NCI-H774 (cell line): ENCODE data around the gene XKR8.

Experiments used
- DNase-seq: peaks from one replicate; lab custom pipeline; 2025; lab: John Stamatoyannopoulos, UW

Gene XKR8

GRCh38 chr1:27955076-27955475, 4.7 kb upstream of the XKR8 start:
- no peak for DNase-seq

DNA sequence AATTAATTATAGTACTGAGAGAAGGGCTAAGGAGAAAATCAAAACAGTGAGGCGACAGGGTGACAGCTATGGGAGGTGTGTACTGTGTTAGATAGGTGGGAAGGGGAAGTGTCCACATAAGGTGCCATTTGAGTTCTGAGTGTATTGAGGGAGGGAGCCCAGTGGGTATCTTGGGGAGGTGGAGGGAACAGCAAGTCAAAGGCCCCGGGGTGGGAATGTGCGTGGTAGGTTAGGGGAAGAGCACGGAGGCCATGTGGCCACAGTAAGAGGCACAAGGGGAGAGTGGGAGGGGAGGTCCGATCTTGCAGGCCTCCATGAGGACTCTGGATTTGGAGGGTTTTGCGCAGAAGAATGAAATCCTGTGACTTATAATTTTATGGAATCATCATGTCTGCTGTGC, 3.0 kb upstream of the XKR8 start:
- no peak for DNase-seq

- DNase-seq, result no peak
These were observed 2.1 kb upstream of the XKR8 start for GRCh38 chr1:27957655-27958054.

- no peak for DNase-seq
These were observed 1.3 kb upstream of the XKR8 start for GRCh38 chr1:27958513-27958912.

GRCh38 chr1:27960762-27961645, 1.2 kb downstream of the XKR8 start:
- no peak for DNase-seq

- DNase-seq, result no peak
These were observed 2.0 kb downstream of the XKR8 start for GRCh38 chr1:27961646-27962221.

DNA sequence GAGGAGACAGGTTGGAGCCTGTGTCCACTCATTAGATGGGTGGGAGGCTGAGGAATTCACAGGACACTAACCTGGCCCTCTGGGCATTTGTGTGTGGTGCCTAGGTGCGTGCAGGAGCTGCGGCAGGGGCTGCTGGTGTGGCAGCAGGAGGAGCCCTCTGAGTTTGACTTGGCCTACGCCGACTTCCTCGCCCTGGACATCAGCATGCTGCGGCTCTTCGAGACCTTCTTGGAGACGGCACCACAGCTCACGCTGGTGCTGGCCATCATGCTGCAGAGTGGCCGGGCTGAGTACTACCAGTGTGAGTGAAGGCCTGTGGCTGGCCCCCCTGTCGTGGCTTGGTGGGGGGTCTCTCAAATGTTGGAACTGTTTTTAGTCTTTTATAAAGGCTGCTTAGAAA, 3.6 kb downstream of the XKR8 start:
- no peak for DNase-seq

- no peak for DNase-seq
These were observed 6.8 kb downstream of the XKR8 start for GRCh38 chr1:27966402-27967105.

- no peak for DNase-seq
These were observed 7.5 kb downstream of the XKR8 start for GRCh38 chr1:27967106-27967883.

GRCh38 chr1:27967884-27968466, 8.2 kb downstream of the XKR8 start:
- DNase-seq, result no peak

GRCh38 chr1:27968692-27969091, 8.9 kb downstream of the XKR8 start:
- DNase-seq, result no peak

GRCh38 chr1:27970401-27970800, 10.6 kb downstream of the XKR8 start:
- no peak for DNase-seq

- DNase-seq, result no peak
These were observed 11.9 kb downstream of the XKR8 start for GRCh38 chr1:27971674-27972073.

DNA sequence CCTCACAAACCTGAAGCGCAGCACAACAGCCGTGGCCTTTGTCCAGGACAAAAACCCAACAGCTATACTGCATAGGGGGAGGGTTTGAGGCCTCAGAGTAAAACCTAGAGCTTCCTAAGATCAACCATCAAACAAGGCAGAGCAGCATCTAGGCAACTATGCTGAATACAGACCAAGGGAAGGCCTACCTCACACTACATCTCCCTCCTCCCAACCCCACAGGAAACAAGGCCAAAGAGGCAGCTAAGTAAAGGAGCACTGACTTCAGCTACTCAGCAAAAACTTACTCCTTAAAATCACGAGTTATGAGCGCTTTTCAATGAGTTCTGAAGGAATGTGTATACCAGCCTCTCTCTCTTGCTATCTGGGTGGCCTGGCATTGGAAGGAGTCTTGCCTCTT, 12.4 kb downstream of the XKR8 start:
- DNase-seq, result no peak

GRCh38 chr1:27973771-27974416, 14.1 kb downstream of the XKR8 start:
- DNase-seq, result no peak

GRCh38 chr1:27974417-27974781, 14.6 kb downstream of the XKR8 start:
- DNase-seq, result no peak

GRCh38 chr1:27979151-27979858, 19.5 kb downstream of the XKR8 start:
- DNase-seq, result no peak

GRCh38 chr1:27979859-27980201, 20.1 kb downstream of the XKR8 start:
- no peak for DNase-seq

DNA sequence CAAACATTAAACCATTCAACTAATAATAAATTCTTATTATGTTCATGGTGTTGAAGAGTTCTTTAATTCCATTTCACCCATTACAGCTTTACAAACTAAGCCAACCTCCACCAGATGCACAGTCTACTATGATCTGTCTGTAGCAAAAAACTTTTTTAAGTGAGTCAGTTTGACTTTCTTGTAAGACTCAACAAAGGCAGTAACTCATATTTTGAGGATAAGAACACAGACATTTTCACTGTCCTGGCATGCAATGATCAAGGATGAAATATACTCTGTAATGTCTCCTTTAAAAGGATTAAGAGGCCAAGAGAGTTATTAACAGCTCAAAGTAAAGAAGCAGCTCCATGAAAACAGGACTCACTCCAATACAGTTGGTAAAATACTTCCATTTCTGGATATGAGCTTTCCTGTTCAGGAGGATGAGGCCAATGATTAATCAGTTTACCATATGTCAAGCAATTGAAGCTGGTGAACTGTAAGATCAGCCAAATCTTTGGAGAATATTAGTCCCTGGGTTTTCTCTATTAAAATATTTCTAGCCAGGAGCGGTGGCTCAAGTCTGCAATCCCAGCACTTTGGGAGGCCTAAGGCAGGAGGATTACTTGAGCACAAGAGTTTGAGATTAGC, 20.6 kb downstream of the XKR8 start:
- no peak for DNase-seq

GRCh38 chr1:27981145-27981544, 21.4 kb downstream of the XKR8 start:
- no peak for DNase-seq
